ENCODE results near the gene HK1.

GRCh38 chr10:69389827-69390490, 111.7 kb downstream of the HK1 start:
- TF ChIP-seq CTCF (IDR thresholded peaks at IDR 0.05) (no peak), POLR2A (IDR thresholded peaks at IDR 0.05) (no peak)

All from adrenal gland (tissue), 5 donors.